K562 (cell line): ENCODE measurements around the gene CLGN. TPM values are rescaled to one million over a fixed set of nuclear protein-coding genes. Genes with fewer than 3 reads are reported as not detected.

Experiments
- ATAC-seq: fragments of 200-7000 bp; cut with Tn5 transposase; 3 replicates; pipeline ENCODE4 v1.9.1; 2020; ENCODE audit warnings: moderate library complexity
- BruUV-seq: library from RNA; stranded (reverse); fragments of 400-500 nt; replicated peaks from 2 replicates; lab custom pipeline; 2021; lab: Mats Ljungman, UMichigan
- CTCF ChIA-PET: fragments of 300-600 bp; formaldehyde crosslinking; extraction: SDS; loops from one replicate; lab custom pipeline; 2021; ENCODE audit warnings: low intra/inter-chr PET ratio; lab: Yijun Ruan, JAX
- POLR2A ChIA-PET: fragments of 300-600, 350-650 bp; sonication (Branson Sonifier 250); formaldehyde crosslinking; extraction: SDS; loops from one replicate; lab custom pipeline; 2021; ENCODE audit warnings: antibody characterized with exemption, inconsistent platforms; lab: Yijun Ruan, JAX
- DNase-seq, 4 experiments: peaks; one replicate each; pipeline versions ENCODE4 v3.0.0 to v3.0.0-alpha.2; 2011 to 2018; ENCODE audit warnings: low spot score in 3 of 4, mixed read lengths in 3 of 4; ENCODE audit errors: extremely low read depth in 1 of 4
- FAIRE-seq: peaks from 2 replicates; lab custom pipeline; 2011; peaks lifted over from hg19 to GRCh38; lab: Jason Lieb, UNC
- H2AFZ ChIP-seq: 2 replicates; pipeline ENCODE4 v1.6.0; 2011; ENCODE audit warnings: low read depth, low read length, control low read depth, inconsistent platforms
- H3K27ac ChIP-seq: fragments of 200-600 bp; 3 replicates; pipeline ENCODE4 v1.8.0; 2011; ENCODE audit warnings: low read depth, mild to moderate bottlenecking, control low read depth, inconsistent platforms, low read length, moderate library complexity, mixed read lengths; ENCODE audit errors: extremely low read depth
- H3K27me3 ChIP-seq, 2 experiments: fragments of 300-600 bp in 1 of 2; 2 replicates in 1 of 2; 3 replicates in 1 of 2; pipeline versions ENCODE4 v1.6.0 to v1.8.0; 2011; ENCODE audit warnings: inconsistent platforms in 2 of 2, low read length in 2 of 2, mild to moderate bottlenecking in 1 of 2, mixed read lengths in 1 of 2, moderate library complexity in 1 of 2; ENCODE audit not compliant: control insufficient read depth in 2 of 2, insufficient read depth in 2 of 2
- H3K36me3 ChIP-seq: fragments of 300-600 bp; 3 replicates; pipeline ENCODE4 v1.8.0; 2011; ENCODE audit warnings: mild to moderate bottlenecking, low read length, inconsistent platforms; ENCODE audit not compliant: control insufficient read depth, insufficient read depth
- H3K4me1 ChIP-seq, 2 experiments: fragments of 200-600 bp in 1 of 2; replicated peaks in 1 of 2; 2 replicates in 1 of 2; 3 replicates in 1 of 2; pipeline versions ENCODE4 v1.5.1 to v1.8.0; 2011; ENCODE audit warnings: inconsistent platforms in 2 of 2, low read length in 2 of 2, mild to moderate bottlenecking in 1 of 2, mixed read lengths in 1 of 2, moderate library complexity in 1 of 2; ENCODE audit not compliant: control insufficient read depth in 2 of 2, insufficient read depth in 2 of 2
- H3K4me2 ChIP-seq: 2 replicates; pipeline ENCODE4 v1.6.1; 2011; ENCODE audit warnings: low read length, control low read depth, inconsistent platforms, mixed read lengths; ENCODE audit not compliant: insufficient read depth
- H3K4me3 ChIP-seq: fragments of 200-600 bp; sonication (generic), shearing (Covaris generic); 2 replicates; pipeline ENCODE4 v1.5.1; 2016; ENCODE audit warnings: control low read depth, inconsistent platforms
- H3K79me2 ChIP-seq: fragments of 200-600 bp; 3 replicates; pipeline ENCODE4 v1.8.0; 2011; ENCODE audit warnings: low read length, inconsistent platforms; ENCODE audit not compliant: control insufficient read depth, insufficient read depth
- H3K9ac ChIP-seq, 2 experiments: 2 replicates each; pipeline versions ENCODE4 v1.6.0 to v1.6.1; 2011; ENCODE audit warnings: low read depth in 2 of 2, low read length in 2 of 2, control low read depth in 1 of 2, inconsistent platforms in 1 of 2, mild to moderate bottlenecking in 1 of 2, mixed read lengths in 1 of 2; ENCODE audit not compliant: insufficient read depth in 1 of 2
- H3K9me1 ChIP-seq: one replicate; pipeline ENCODE4 v1.6.0; 2011; ENCODE audit warnings: inconsistent platforms, mild to moderate bottlenecking, low read length, moderate library complexity; ENCODE audit not compliant: control insufficient read depth, insufficient read depth
- H3K9me3 ChIP-seq: replicated peaks from 2 replicates; pipeline ENCODE4 v1.5.1; 2011; ENCODE audit warnings: low read depth, low read length, inconsistent platforms; ENCODE audit not compliant: control insufficient read depth, insufficient read depth
- H4K20me1 ChIP-seq: replicated peaks from 2 replicates; pipeline ENCODE4 v1.6.1; 2011; ENCODE audit warnings: low read length, inconsistent platforms, mixed read lengths; ENCODE audit not compliant: control insufficient read depth, insufficient read depth
- BDP1 ChIP-seq: IDR thresholded peaks from 3 replicates; pipeline ENCODE4 v1.6.1; 2011; ENCODE audit not compliant: insufficient read length, insufficient read depth
- DACH1 ChIP-seq: fragments of 450-650 bp; IDR thresholded peaks from 2 replicates; pipeline ENCODE4 v1.6.1; 2018; ENCODE audit not compliant: partially characterized antibody
- KDM4B ChIP-seq, 2 experiments: fragments of 450-650 bp in 1 of 2; sonication (generic) in 1 of 2; IDR thresholded peaks; 2 replicates each; pipeline ENCODE4 v1.6.1; 2016 to 2017; ENCODE audit warnings: borderline replicate concordance in 2 of 2, antibody characterized with exemption in 1 of 2, low read depth in 1 of 2, mild to moderate bottlenecking in 1 of 2
- LARP7 ChIP-seq: fragments of 450-650 bp; IDR thresholded peaks from 2 replicates; pipeline ENCODE4 v1.6.1; 2016
- SMAD1 ChIP-seq: fragments of 150-350 bp; IDR thresholded peaks from 2 replicates; pipeline ENCODE4 v1.6.1; 2014; ENCODE audit warnings: low read length, low read depth; ENCODE audit not compliant: partially characterized antibody
- ZFP1 ChIP-seq: fragments of 450-650 bp; formaldehyde crosslinking; IDR thresholded peaks from 2 replicates; pipeline ENCODE4 v1.4.0; 2020; ENCODE audit warnings: mild to moderate bottlenecking, mixed read lengths
- ZHX1 ChIP-seq: fragments of 150-350 bp; conservative IDR thresholded peaks from 2 replicates; pipeline ENCODE4 v1.6.1; 2014; ENCODE audit warnings: low read length
- WGBS: fragments of 100-300 bp; shearing (Covaris generic); methylation state at CpG from one replicate; pipeline ENCODE4 v1.1.6; 2016; ENCODE audit warnings: low coverage, mixed read lengths; ENCODE audit not compliant: insufficient coverage; ENCODE audit errors: missing lambda C conversion rate; 5-methylcytosine and 5-hydroxymethylcytosine counted together
- in situ Hi-C: fragments of 300-500 bp; cut with MboI; formaldehyde crosslinking; loops from 4 replicates; pipeline ENCODE4 v1.15.0; 2018; ENCODE audit warnings: inconsistent platforms, mixed read lengths
- intact Hi-C: fragments of 100-400 bp; cut with micrococcal nuclease; formaldehyde crosslinking; loops from 2 replicates; pipeline ENCODE4 v1.14.2; 2022
- polyA plus RNA-seq, 8 experiments: library from polyadenylated mRNA; depleted of rRNA in 4 of 8; stranded (reverse) in 5 of 8; unstranded in 3 of 8; fragments of >200 nt; fragmentation: Nextera tagmentation in 2 of 8; fragmentation: Illumina TruSeq in 1 of 8; extraction: Ambion mirVana in 2 of 8; extraction: Trizol in 1 of 8; gene quantifications; 2 replicates each; pipeline versions ENCODE4 v1.2.1 to v1.2.3, GENCODE V29; 2011 to 2014; ENCODE audit warnings: inconsistent platforms in 1 of 8, missing spikeins in 1 of 8
- total RNA-seq, 7 experiments: library from RNA; depleted of rRNA in 6 of 7; stranded (reverse); fragments of >200 nt in 6 of 7; fragmentation: Illumina TruSeq in 2 of 7; extraction: Trizol in 2 of 7; gene quantifications; 2 replicates each; pipeline versions ENCODE4 v1.2.1 to v1.2.3, GENCODE V29; 2011 to 2021; ENCODE audit warnings: low replicate concordance in 1 of 7
- TF ChIP-seq, protein P1 (sequence below): fragments of 450-650 bp; IDR thresholded peaks from 2 replicates; pipeline ENCODE4 v1.6.1; 2016; ENCODE audit warnings: mild to moderate bottlenecking, moderate library complexity

The CLGN gene
- total and polyA plus RNA-seq, 9 of the 15 experiments (the other 6 are each of a cell fraction or from before 2014, with no cell fraction given): 0.22 to 3.6 (median 2.7) TPM

DNA sequence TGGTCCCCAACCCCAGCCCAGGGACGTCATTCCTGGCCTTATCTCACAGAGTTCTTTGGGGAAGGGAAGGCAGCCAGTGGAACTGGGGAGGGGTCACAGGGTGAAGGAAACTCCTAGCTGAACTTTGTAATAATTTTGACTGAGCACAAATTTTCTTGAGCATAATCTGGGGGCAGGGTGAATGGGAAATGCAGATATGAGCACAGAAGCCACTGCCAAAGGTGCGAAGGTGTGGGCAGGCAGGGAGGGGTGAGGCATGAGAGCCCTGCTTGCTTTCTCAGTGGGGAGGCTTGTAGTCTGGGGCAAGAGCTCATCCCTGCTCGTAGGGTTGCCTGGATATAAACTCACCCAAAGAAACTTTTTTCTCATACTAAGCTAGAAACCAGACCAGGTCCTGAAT, 35.7 kb upstream of the CLGN start (continued):
- TF ChIP-seq ZHX1 (no peak), DACH1 (no peak), SMAD1 (no peak), BDP1 (no peak), KDM4B (IDR thresholded peaks at IDR 0.05; ENCODE audit: borderline replicate concordance in 2 of 2, low read depth in 1 of 2) (no peak)

DNA sequence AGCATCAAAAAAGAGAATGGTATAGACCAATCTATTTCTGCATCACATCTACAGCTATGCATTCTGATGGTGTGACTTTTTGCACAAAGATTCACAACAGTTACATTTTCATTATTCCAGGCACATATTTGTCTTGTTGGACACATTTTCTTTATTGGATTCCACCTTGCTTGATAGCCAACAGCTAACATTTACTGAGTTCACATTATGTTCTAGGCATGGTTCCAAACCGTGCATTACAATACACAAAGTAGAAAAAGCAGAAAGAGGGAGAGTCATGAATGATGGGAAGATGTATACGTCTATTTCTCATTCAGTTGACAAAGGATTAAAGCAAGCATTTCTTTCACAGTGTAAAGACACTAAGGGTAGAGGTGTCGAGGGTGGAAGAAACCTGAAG, 22.9 kb upstream of the CLGN start:
- POLR2A ChIA-PET: no interaction called here
- no peak for ATAC-seq
- no TSS peak for BruUV-seq
- no peak for TF ChIP-seq LARP7
- no peak for TF ChIP-seq ZFP1 (CRISPR knock-in tag)
- TF ChIP-seq, protein P1, sequence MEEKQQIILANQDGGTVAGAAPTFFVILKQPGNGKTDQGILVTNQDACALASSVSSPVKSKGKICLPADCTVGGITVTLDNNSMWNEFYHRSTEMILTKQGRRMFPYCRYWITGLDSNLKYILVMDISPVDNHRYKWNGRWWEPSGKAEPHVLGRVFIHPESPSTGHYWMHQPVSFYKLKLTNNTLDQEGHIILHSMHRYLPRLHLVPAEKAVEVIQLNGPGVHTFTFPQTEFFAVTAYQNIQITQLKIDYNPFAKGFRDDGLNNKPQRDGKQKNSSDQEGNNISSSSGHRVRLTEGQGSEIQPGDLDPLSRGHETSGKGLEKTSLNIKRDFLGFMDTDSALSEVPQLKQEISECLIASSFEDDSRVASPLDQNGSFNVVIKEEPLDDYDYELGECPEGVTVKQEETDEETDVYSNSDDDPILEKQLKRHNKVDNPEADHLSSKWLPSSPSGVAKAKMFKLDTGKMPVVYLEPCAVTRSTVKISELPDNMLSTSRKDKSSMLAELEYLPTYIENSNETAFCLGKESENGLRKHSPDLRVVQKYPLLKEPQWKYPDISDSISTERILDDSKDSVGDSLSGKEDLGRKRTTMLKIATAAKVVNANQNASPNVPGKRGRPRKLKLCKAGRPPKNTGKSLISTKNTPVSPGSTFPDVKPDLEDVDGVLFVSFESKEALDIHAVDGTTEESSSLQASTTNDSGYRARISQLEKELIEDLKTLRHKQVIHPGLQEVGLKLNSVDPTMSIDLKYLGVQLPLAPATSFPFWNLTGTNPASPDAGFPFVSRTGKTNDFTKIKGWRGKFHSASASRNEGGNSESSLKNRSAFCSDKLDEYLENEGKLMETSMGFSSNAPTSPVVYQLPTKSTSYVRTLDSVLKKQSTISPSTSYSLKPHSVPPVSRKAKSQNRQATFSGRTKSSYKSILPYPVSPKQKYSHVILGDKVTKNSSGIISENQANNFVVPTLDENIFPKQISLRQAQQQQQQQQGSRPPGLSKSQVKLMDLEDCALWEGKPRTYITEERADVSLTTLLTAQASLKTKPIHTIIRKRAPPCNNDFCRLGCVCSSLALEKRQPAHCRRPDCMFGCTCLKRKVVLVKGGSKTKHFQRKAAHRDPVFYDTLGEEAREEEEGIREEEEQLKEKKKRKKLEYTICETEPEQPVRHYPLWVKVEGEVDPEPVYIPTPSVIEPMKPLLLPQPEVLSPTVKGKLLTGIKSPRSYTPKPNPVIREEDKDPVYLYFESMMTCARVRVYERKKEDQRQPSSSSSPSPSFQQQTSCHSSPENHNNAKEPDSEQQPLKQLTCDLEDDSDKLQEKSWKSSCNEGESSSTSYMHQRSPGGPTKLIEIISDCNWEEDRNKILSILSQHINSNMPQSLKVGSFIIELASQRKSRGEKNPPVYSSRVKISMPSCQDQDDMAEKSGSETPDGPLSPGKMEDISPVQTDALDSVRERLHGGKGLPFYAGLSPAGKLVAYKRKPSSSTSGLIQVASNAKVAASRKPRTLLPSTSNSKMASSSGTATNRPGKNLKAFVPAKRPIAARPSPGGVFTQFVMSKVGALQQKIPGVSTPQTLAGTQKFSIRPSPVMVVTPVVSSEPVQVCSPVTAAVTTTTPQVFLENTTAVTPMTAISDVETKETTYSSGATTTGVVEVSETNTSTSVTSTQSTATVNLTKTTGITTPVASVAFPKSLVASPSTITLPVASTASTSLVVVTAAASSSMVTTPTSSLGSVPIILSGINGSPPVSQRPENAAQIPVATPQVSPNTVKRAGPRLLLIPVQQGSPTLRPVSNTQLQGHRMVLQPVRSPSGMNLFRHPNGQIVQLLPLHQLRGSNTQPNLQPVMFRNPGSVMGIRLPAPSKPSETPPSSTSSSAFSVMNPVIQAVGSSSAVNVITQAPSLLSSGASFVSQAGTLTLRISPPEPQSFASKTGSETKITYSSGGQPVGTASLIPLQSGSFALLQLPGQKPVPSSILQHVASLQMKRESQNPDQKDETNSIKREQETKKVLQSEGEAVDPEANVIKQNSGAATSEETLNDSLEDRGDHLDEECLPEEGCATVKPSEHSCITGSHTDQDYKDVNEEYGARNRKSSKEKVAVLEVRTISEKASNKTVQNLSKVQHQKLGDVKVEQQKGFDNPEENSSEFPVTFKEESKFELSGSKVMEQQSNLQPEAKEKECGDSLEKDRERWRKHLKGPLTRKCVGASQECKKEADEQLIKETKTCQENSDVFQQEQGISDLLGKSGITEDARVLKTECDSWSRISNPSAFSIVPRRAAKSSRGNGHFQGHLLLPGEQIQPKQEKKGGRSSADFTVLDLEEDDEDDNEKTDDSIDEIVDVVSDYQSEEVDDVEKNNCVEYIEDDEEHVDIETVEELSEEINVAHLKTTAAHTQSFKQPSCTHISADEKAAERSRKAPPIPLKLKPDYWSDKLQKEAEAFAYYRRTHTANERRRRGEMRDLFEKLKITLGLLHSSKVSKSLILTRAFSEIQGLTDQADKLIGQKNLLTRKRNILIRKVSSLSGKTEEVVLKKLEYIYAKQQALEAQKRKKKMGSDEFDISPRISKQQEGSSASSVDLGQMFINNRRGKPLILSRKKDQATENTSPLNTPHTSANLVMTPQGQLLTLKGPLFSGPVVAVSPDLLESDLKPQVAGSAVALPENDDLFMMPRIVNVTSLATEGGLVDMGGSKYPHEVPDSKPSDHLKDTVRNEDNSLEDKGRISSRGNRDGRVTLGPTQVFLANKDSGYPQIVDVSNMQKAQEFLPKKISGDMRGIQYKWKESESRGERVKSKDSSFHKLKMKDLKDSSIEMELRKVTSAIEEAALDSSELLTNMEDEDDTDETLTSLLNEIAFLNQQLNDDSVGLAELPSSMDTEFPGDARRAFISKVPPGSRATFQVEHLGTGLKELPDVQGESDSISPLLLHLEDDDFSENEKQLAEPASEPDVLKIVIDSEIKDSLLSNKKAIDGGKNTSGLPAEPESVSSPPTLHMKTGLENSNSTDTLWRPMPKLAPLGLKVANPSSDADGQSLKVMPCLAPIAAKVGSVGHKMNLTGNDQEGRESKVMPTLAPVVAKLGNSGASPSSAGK: no peak

More for the DNA sequence above, 22.9 kb upstream of the CLGN start:
- CTCF ChIA-PET: no interaction called here
- no peak for FAIRE-seq
- intact Hi-C loops: no loop called here
- Histone ChIP-seq H3K4me3 (no peak overlapping the region), H2AFZ (no peak overlapping the region), H3K4me1 (no peaks in the 10 kb centered on the region), H3K27ac (no peak overlapping the region), H3K9me3 (no peaks in the 10 kb centered on the region), H3K9me1 (no peaks in the 10 kb centered on the region), H3K27me3 (no peaks in the 10 kb centered on the region), H4K20me1 (no peaks in the 10 kb centered on the region), H3K9ac (no peak overlapping the region), H3K36me3 (no peaks in the 10 kb centered on the region), H3K4me2 (no peak overlapping the region), H3K79me2 (no peaks in the 10 kb centered on the region)
- 0% methylated on average over 3 of the region's 3 CpGs for WGBS
- DNase-seq: no peak
- in situ Hi-C loops: no loop called here
